Measurements from ENCODE around the gene GOLGA5.

Gene GOLGA5

GRCh38 chr14:92880851-92881250 is 86.7 kb downstream of the GOLGA5 start:
- no peak for DNase-seq

DNA sequence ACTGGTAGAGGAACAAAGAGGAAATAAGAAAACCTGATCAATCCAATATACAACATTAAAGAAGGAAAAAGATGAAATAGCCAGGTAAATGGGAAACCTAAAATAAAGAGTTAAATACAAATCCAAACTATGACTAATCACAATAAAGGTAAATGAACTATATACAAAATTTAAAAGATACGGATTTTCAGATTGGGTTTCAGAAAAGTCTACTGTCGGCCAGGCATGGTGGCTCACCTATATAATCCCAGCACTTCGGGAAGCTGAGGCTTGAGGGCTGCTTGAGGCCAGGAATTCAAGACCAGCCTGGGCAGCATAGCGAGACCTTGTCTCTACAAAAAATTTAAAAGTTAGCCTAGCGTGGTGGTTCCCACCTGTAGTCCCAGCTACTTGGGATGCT is 89.0 kb downstream of the GOLGA5 start:
- DNase-seq = no peak

GRCh38 chr14:92884410-92884809 is 90.3 kb downstream of the GOLGA5 start:
- DNase-seq = no peak

- DNase-seq = no peak
Measured at GRCh38 chr14:92885279-92886061, 91.4 kb downstream of the GOLGA5 start.

GRCh38 chr14:92886337-92886736 is 92.2 kb downstream of the GOLGA5 start:
- no peak for DNase-seq

DNA sequence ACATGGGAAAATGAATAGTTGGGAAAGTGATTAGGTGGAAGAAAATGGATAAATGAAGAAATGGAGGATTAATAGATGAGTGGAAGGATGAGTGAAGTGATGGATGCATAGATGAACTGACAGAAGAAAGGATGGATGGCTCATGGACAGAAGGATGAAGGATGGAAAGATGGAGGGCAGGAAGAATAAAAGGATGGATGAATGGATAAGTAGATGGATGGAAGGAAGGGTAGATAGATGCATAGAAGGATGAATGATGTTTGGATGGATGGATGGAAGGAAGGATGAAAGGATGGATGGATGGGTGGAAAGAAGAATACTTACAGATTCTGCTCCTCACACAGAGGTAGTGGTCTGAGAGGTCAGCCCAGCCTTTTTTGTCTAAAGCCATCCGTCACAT is 93.1 kb downstream of the GOLGA5 start:
- DNase-seq = no peak

- no peak for DNase-seq
Measured at GRCh38 chr14:92888896-92889295, 94.8 kb downstream of the GOLGA5 start.
